Tibial nerve (tissue), 4 donors: ENCODE measurements around the gene TJP3. TPM values are rescaled to one million over a fixed set of nuclear protein-coding genes. Genes with fewer than 3 reads are reported as not detected.

Experiments used
- DNase-seq, 2 donors: peaks; one replicate each; pipeline ENCODE4 v3.0.0-alpha.2; 2019; ENCODE audit warnings: low spot score in 2 of 2
- H3K27ac ChIP-seq, 4 donors: fragments of 200-600 bp; sonication (generic) in 3 of 4; one replicate each; pipeline ENCODE4 v1.5.1; 2017 to 2019; ENCODE audit warnings: mild to moderate bottlenecking in 1 of 4
- H3K27me3 ChIP-seq, 2 donors: fragments of 200-600 bp; sonication (generic) in 1 of 2; one replicate each; pipeline versions ENCODE4 v1.5.1 to v1.6.0; 2017 to 2019
- H3K36me3 ChIP-seq, 3 donors: fragments of 200-600 bp; sonication (generic); one replicate each; pipeline ENCODE4 v1.5.1; 2018 to 2019
- H3K4me1 ChIP-seq, 4 donors: fragments of 200-600 bp; sonication (generic) in 3 of 4; one replicate each; pipeline ENCODE4 v1.5.1; 2017 to 2019
- H3K4me3 ChIP-seq, 4 donors: fragments of 200-600 bp; sonication (generic) in 3 of 4; one replicate each; pipeline ENCODE4 v1.5.1; 2017 to 2019; ENCODE audit warnings: mild to moderate bottlenecking in 1 of 4, moderate library complexity in 1 of 4
- H3K9me3 ChIP-seq, 4 donors: fragments of 200-600 bp; sonication (generic) in 3 of 4; one replicate each; pipeline ENCODE4 v1.5.1; 2017 to 2019
- EP300 ChIP-seq, 2 donors: sonication (generic); formaldehyde crosslinking; IDR thresholded peaks; one replicate each; pipeline ENCODE4 v1.6.1; 2017; ENCODE audit warnings: antibody characterized with exemption in 2 of 2, mild to moderate bottlenecking in 1 of 2
- POLR2A ChIP-seq, 2 donors: fragments of 450-650 bp; IDR thresholded peaks; one replicate each; pipeline ENCODE4 v1.6.1; 2017; ENCODE audit warnings: antibody characterized with exemption in 2 of 2, mild to moderate bottlenecking in 2 of 2, moderate library complexity in 2 of 2
- WGBS, 2 donors: methylation state at CpG; one replicate each; pipeline ENCODE4 v1.1.5; 2018; 5-methylcytosine and 5-hydroxymethylcytosine counted together
- total RNA-seq, 4 donors: library from RNA; depleted of rRNA; stranded (reverse); fragments of >200 nt; gene quantifications; one replicate each; pipeline ENCODE4 v1.1.0, GENCODE V29; 2016
- TF ChIP-seq, protein P1 (sequence below), 5 experiments: fragments of 200-600 bp in 3 of 5; fragments of 450-650 bp in 2 of 5; sonication (generic) in 3 of 5; IDR thresholded peaks; one replicate each; pipeline ENCODE4 v1.5.1; 2016 to 2019; ENCODE audit warnings: antibody characterized with exemption in 5 of 5, mild to moderate bottlenecking in 3 of 5, moderate library complexity in 2 of 5

Gene TJP3
- total RNA-seq, 4 donors from 2014 or later: 0.21 to 0.90 (median 0.22) TPM; not detected in 1

DNA sequence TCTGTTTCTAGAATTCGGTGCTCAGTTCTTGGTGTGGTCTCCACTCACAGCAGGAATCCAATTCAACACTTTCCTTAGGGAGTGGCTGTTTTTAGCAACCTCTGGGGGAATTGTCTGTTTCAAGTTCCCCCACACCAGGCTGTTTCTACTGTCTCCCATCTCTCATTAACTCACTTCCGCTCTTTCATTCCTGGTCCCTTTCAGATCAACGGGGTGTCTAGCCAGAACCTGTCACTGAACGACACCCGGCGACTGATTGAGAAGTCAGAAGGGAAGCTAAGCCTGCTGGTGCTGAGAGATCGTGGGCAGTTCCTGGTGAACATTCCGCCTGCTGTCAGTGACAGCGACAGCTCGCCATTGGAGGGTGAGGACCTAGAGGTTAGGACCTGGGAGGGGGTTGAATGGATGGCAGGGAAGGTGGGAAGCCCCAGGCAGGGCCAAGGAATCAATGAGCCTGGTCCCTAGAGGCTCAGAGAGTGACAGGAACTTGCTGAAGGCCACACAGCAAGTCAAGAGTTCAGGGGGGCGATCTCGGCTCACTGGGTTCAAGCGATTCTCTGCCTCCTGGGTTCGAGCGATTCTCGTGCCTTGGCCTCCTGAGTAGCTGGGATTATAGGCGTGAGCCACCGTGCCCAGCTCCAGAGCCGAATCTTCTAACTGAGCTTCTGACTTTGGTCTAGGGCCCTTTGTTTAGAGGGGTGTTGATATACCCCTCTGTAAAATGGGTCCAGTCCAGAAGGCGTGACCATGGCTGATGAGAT lies 25.5 kb downstream of the TJP3 start:
- no peaks in the 10 kb centered on the region for H3K27me3 ChIP-seq
- H3K36me3 ChIP-seq: no peaks in the 10 kb centered on the region
- no peak overlapping the region for H3K27ac ChIP-seq
- H3K4me1 ChIP-seq: no peaks in the 10 kb centered on the region
- TF ChIP-seq, protein P1, sequence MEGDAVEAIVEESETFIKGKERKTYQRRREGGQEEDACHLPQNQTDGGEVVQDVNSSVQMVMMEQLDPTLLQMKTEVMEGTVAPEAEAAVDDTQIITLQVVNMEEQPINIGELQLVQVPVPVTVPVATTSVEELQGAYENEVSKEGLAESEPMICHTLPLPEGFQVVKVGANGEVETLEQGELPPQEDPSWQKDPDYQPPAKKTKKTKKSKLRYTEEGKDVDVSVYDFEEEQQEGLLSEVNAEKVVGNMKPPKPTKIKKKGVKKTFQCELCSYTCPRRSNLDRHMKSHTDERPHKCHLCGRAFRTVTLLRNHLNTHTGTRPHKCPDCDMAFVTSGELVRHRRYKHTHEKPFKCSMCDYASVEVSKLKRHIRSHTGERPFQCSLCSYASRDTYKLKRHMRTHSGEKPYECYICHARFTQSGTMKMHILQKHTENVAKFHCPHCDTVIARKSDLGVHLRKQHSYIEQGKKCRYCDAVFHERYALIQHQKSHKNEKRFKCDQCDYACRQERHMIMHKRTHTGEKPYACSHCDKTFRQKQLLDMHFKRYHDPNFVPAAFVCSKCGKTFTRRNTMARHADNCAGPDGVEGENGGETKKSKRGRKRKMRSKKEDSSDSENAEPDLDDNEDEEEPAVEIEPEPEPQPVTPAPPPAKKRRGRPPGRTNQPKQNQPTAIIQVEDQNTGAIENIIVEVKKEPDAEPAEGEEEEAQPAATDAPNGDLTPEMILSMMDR (IDR thresholded peaks at IDR 0.05): no peak
- TF ChIP-seq POLR2A (IDR thresholded peaks at IDR 0.05) (no peak), EP300 (IDR thresholded peaks at IDR 0.05) (no peak)
- 80 to 83% methylated on average over 19 to 20 of the region's 20 CpGs for WGBS, 2 donors
- H3K9me3 ChIP-seq: peaks cover 0 to 28% (median 0%) of the 10 kb centered on the region in 4 donors
- no peak for DNase-seq
- no peak overlapping the region for H3K4me3 ChIP-seq

DNA sequence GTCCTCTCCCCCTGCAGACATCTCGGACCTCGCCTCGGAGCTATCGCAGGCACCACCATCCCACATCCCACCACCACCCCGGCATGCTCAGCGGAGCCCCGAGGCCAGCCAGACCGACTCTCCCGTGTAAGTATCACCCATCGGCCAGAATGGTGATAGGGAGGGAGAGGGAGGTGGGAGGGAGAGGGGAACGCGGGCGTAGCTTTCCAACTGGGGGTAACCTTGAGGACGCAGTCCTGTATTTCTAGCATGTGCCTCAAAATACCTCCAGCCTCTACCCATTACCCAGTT lies 26.1 kb downstream of the TJP3 start:
- DNase-seq: no peak
- Histone ChIP-seq H3K9me3 (peaks cover 0 to 25% (median 0%) of the 10 kb centered on the region in 4 donors), H3K27ac (no peak overlapping the region), H3K36me3 (no peaks in the 10 kb centered on the region), H3K4me1 (no peaks in the 10 kb centered on the region), H3K27me3 (no peaks in the 10 kb centered on the region), H3K4me3 (no peak overlapping the region)
- WGBS, 2 donors: 89 to 96% methylated on average over 12 to 14 of the region's 14 CpGs
- TF ChIP-seq EP300 (IDR thresholded peaks at IDR 0.05) (no peak), POLR2A (IDR thresholded peaks at IDR 0.05) (no peak)
- TF ChIP-seq, protein P1 (IDR thresholded peaks at IDR 0.05): no peak

DNA sequence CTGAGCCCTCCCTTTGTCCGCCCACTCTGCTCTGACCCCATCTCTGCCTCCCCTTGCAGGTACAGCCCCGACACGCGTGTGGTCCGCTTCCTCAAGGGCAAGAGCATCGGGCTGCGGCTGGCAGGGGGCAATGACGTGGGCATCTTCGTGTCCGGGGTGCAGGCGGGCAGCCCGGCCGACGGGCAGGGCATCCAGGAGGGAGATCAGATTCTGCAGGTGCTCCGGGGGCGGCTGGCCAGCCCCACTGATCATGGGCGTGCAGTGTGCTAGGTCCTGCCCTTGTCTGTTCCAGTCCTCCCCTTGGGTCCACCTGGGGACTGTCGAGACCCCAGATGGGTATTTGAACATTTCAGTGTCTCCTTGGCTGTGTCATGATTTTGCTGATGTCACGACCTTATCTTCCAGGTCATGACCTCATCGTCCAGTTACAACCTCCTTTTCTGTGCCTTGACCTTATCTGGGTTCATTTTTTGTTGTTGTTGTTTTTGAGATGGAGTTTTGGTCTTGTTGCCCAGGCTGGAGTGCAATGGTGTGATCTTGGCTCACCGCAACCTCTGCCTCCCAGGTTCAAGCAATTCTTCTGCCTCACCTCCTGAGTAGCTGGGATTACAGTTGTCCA lies 28.0 kb downstream of the TJP3 start:
- no peaks in the 10 kb centered on the region for H3K36me3 ChIP-seq
- no peak for DNase-seq
- H3K27me3 ChIP-seq: no peaks in the 10 kb centered on the region
- no peak overlapping the region for H3K27ac ChIP-seq
- no peak overlapping the region for H3K4me3 ChIP-seq
- TF ChIP-seq EP300 (IDR thresholded peaks at IDR 0.05) (no peak), POLR2A (IDR thresholded peaks at IDR 0.05) (no peak)
- TF ChIP-seq, protein P1 (IDR thresholded peaks at IDR 0.05): no peak
- no peaks in the 10 kb centered on the region for H3K4me1 ChIP-seq
- H3K9me3 ChIP-seq: peaks cover 0 to 7% (median 0%) of the 10 kb centered on the region in 4 donors
- WGBS, 2 donors: 69 to 76% methylated on average over 14 to 20 of the region's 21 CpGs

DNA sequence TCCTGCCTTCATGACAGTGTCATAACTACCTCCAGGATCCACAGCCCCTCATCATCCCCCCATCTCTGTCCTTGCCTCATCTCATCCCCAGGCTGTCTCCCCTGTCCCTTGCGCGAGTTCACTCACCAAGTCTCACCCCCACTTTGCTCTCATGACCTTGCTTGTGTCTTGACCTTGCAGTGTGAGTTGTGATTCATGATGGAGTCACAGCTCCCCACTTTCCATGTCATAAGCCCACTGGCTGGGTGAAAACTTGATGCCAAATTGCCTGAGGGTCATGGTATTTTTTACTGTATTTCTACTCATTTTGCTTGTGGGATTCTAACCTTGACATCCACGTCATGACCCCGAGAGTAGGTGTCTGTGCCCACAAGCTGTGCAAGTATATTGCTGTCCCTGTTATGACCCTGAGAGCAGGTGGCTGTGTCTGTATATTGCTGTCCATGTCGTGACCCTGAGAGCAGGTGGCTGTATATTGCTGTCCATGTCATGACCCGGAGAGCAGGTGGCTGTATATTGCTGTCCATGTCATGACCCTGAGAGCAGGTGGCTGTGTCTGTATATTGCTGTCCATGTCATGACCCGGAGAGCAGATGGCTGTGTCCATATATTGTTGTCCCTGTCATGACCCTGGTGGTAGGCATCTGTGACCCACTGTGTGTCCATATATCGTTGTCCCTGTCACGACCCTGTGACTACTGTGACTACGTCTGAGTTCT lies 29.5 kb downstream of the TJP3 start:
- no peak overlapping the region for H3K4me3 ChIP-seq
- no peaks in the 10 kb centered on the region for H3K36me3 ChIP-seq
- no peak overlapping the region for H3K27ac ChIP-seq
- H3K27me3 ChIP-seq: no peaks in the 10 kb centered on the region
- WGBS, 2 donors: 79 to 83% methylated on average over 10 of the region's 10 CpGs
- H3K4me1 ChIP-seq: no peaks in the 10 kb centered on the region
- DNase-seq: no peak
- no peaks in the 10 kb centered on the region for H3K9me3 ChIP-seq
- TF ChIP-seq POLR2A (IDR thresholded peaks at IDR 0.05) (no peak), EP300 (IDR thresholded peaks at IDR 0.05) (no peak)
- TF ChIP-seq, protein P1 (IDR thresholded peaks at IDR 0.05): no peak
